Activated CD4-positive, alpha-beta T cell treated with anti-CD3 and anti-CD28 coated beads for 24 hours (primary cell): ENCODE measurements around the gene CST5.
"Not testable (repeated sequence)": the region's sequence is repeated elsewhere in the genome, so short reads cannot be mapped to it uniquely, and the experiment has no call there.

ENCODE experiments used
- DNase-seq, 2 donors: peaks; one replicate each; pipeline ENCODE4 v3.0.0-alpha.2; 2020; ENCODE audit warnings: low read depth in 2 of 2

Gene CST5

GRCh38 chr20:23889775-23890187, 10.2 kb upstream of the CST5 start:
- peak; percentile 38 to 45 for DNase-seq

- DNase-seq, result no peak
Measured at GRCh38 chr20:23887856-23888255, 8.3 kb upstream of the CST5 start.

GRCh38 chr20:23884771-23885162, 5.2 kb upstream of the CST5 start:
- DNase-seq, result no peak

- no peak for DNase-seq
Measured at GRCh38 chr20:23884136-23884770, 4.7 kb upstream of the CST5 start.

GRCh38 chr20:23881371-23881770, 1.8 kb upstream of the CST5 start:
- no peak for DNase-seq

GRCh38 chr20:23880417-23880816, 869 bp upstream of the CST5 start:
- DNase-seq, result no peak

- DNase-seq, result no peak
Measured at GRCh38 chr20:23879811-23880374, 345 bp upstream of the CST5 start.

GRCh38 chr20:23878787-23879186, 761 bp downstream of the CST5 start:
- no peak for DNase-seq

GRCh38 chr20:23878016-23878542, 1.5 kb downstream of the CST5 start:
- DNase-seq, result not testable (repeated sequence)

- no peak for DNase-seq
Measured at GRCh38 chr20:23877524-23877923, 2.0 kb downstream of the CST5 start.

- no peak for DNase-seq
Measured at GRCh38 chr20:23875606-23876237, 3.8 kb downstream of the CST5 start.

- no peak for DNase-seq
Measured at GRCh38 chr20:23874747-23875146, 4.8 kb downstream of the CST5 start.

- no peak for DNase-seq
Measured at GRCh38 chr20:23873370-23874015, 6.1 kb downstream of the CST5 start.

- DNase-seq, result no peak
Measured at GRCh38 chr20:23872065-23872464, 7.5 kb downstream of the CST5 start.

- DNase-seq, result no peak
Measured at GRCh38 chr20:23870461-23870860, 9.1 kb downstream of the CST5 start.

- DNase-seq, result no peak
Measured at GRCh38 chr20:23869520-23869919, 10.0 kb downstream of the CST5 start.

GRCh38 chr20:23868321-23868720, 11.2 kb downstream of the CST5 start:
- no peak for DNase-seq

GRCh38 chr20:23867152-23867776, 12.3 kb downstream of the CST5 start:
- DNase-seq, result no peak

GRCh38 chr20:23860771-23861170, 18.8 kb downstream of the CST5 start:
- DNase-seq, result not testable (repeated sequence)

- no peak for DNase-seq
Measured at GRCh38 chr20:23857962-23858595, 21.5 kb downstream of the CST5 start.

- DNase-seq, result no peak
Measured at GRCh38 chr20:23856736-23857135, 22.8 kb downstream of the CST5 start.

- DNase-seq, result no peak
Measured at GRCh38 chr20:23856226-23856625, 23.3 kb downstream of the CST5 start.
